Measurements from ENCODE around the gene UCK2.

GRCh38 chr1:165860065-165860464 is 32.7 kb downstream of the UCK2 start:
- no peak for TF ChIP-seq CTCF (IDR thresholded peaks at IDR 0.05)
- no peak for TF ChIP-seq MAX (IDR thresholded peaks at IDR 0.05)
- no peak for TF ChIP-seq EP300 (IDR thresholded peaks at IDR 0.05)
- TF ChIP-seq CHD4 (IDR thresholded peaks at IDR 0.05; ENCODE audit: borderline replicate concordance), result no peak

Data from A549 (cell line).